HEK293 (cell line): ENCODE data around the gene TTC22.

Source experiments
- KLF10 ChIP-seq: fragments of 450-650 bp; IDR thresholded peaks from 2 replicates; pipeline ENCODE4 v1.5.1; 2018; ENCODE audit warnings: missing biosample characterization, mild to moderate bottlenecking, missing genetic modification characterization
- RBAK ChIP-seq: fragments of 450-650 bp; formaldehyde crosslinking; IDR thresholded peaks from 2 replicates; pipeline ENCODE4 v1.5.1; 2016; ENCODE audit warnings: missing biosample characterization, missing genetic modification characterization
- SP2 ChIP-seq: fragments of 450-650 bp; formaldehyde crosslinking; IDR thresholded peaks from 2 replicates; pipeline ENCODE4 v1.5.1; 2016; ENCODE audit warnings: missing biosample characterization, missing genetic modification characterization
- TRIM28 ChIP-seq: IDR thresholded peaks from 2 replicates; pipeline ENCODE4 v1.6.1; 2011; ENCODE audit warnings: low read length, control low read depth, borderline replicate concordance
- YY1 ChIP-seq: fragments of 450-650 bp; formaldehyde crosslinking; IDR thresholded peaks from 2 replicates; pipeline ENCODE4 v1.5.1; 2018; ENCODE audit warnings: missing biosample characterization, missing genetic modification characterization
- ZNF132 ChIP-seq: fragments of 450-650 bp; formaldehyde crosslinking; IDR thresholded peaks from 2 replicates; pipeline ENCODE4 v1.5.1; 2017; ENCODE audit warnings: missing biosample characterization, missing genetic modification characterization, borderline replicate concordance
- ZNF76 ChIP-seq: fragments of 450-650 bp; formaldehyde crosslinking; IDR thresholded peaks from 2 replicates; pipeline ENCODE4; 2016; ENCODE audit warnings: low read depth, missing biosample characterization, missing genetic modification characterization, borderline replicate concordance
- ZNF777 ChIP-seq: fragments of 450-650 bp; formaldehyde crosslinking; IDR thresholded peaks from 2 replicates; pipeline ENCODE4 v1.5.1; 2017; ENCODE audit warnings: missing biosample characterization, missing genetic modification characterization, borderline replicate concordance
- ZNF792 ChIP-seq: fragments of 450-650 bp; formaldehyde crosslinking; IDR thresholded peaks from 2 replicates; pipeline ENCODE4 v1.5.1; 2016; ENCODE audit warnings: missing biosample characterization, missing genetic modification characterization
- TF ChIP-seq, protein P1 (sequence below): fragments of 450-650 bp; formaldehyde crosslinking; IDR thresholded peaks from 2 replicates; pipeline ENCODE4 v1.5.1; 2016; ENCODE audit warnings: missing biosample characterization, missing genetic modification characterization
- TF ChIP-seq, protein P2 (sequence below): fragments of 450-650 bp; formaldehyde crosslinking; IDR thresholded peaks from 2 replicates; pipeline ENCODE4 v1.5.1; 2016; ENCODE audit warnings: missing biosample characterization, missing genetic modification characterization
- TF ChIP-seq, protein P3 (sequence below): fragments of 450-650 bp; formaldehyde crosslinking; IDR thresholded peaks from 2 replicates; pipeline ENCODE4 v1.5.1; 2016; ENCODE audit warnings: missing biosample characterization, missing genetic modification characterization
- TF ChIP-seq, protein P4 (sequence below): fragments of 450-650 bp; formaldehyde crosslinking; IDR thresholded peaks from 2 replicates; pipeline ENCODE4 v1.5.1; 2016; ENCODE audit warnings: missing biosample characterization, missing genetic modification characterization
- TF ChIP-seq, protein P5 (sequence below): sonication (generic); formaldehyde crosslinking; IDR thresholded peaks from 2 replicates; pipeline ENCODE4 v1.8.1; 2022; ENCODE audit warnings: mild to moderate bottlenecking, moderate library complexity, missing genetic modification reagents

DNA sequence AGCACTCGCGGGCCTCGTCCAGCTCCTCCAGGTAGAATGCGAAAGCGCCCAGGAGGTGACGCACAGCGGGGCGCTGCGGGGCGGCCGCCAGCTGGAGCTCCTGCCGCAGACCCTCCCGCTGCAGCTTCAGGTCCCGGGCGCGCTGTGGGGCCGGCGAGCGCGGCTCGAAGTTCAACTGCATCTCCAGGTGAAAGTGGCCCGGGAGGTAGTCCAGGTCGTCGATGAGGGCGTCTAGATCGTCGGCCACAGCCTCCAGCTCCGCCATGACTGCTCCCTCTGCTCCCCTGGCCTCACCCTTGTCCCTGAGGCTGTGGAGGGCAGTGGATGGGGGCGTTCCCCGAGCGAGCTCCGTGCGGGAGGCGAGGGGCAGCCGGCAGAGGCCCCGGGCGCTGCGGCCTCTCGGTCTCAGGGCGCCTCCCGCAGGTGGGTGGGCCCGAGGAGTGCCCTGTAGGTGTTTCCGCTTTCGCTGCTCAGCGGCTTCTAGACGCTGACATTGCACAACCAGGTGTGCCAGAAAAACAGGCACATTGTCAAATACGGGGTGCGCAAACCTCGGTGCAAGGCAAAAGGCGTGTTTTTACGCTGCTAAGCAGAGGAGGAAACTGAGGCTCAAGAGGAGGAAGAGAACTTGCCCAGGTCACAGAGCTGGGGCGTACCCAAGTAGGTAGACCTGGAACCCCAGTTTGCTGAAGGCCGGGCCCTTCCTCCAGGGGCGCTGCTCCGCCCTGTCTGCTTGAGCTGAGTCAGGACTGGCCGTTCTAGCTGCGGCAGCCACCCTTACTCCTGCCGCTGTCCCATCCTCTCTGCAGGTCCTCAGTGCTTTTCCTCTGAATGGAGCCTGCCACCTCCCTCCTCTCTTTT, at the start of gene TTC22:
- TF ChIP-seq, protein P1, sequence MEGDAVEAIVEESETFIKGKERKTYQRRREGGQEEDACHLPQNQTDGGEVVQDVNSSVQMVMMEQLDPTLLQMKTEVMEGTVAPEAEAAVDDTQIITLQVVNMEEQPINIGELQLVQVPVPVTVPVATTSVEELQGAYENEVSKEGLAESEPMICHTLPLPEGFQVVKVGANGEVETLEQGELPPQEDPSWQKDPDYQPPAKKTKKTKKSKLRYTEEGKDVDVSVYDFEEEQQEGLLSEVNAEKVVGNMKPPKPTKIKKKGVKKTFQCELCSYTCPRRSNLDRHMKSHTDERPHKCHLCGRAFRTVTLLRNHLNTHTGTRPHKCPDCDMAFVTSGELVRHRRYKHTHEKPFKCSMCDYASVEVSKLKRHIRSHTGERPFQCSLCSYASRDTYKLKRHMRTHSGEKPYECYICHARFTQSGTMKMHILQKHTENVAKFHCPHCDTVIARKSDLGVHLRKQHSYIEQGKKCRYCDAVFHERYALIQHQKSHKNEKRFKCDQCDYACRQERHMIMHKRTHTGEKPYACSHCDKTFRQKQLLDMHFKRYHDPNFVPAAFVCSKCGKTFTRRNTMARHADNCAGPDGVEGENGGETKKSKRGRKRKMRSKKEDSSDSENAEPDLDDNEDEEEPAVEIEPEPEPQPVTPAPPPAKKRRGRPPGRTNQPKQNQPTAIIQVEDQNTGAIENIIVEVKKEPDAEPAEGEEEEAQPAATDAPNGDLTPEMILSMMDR (tag by site-specific recombination), result no peak
- TF ChIP-seq KLF10, result no peak
- TF ChIP-seq, protein P2, sequence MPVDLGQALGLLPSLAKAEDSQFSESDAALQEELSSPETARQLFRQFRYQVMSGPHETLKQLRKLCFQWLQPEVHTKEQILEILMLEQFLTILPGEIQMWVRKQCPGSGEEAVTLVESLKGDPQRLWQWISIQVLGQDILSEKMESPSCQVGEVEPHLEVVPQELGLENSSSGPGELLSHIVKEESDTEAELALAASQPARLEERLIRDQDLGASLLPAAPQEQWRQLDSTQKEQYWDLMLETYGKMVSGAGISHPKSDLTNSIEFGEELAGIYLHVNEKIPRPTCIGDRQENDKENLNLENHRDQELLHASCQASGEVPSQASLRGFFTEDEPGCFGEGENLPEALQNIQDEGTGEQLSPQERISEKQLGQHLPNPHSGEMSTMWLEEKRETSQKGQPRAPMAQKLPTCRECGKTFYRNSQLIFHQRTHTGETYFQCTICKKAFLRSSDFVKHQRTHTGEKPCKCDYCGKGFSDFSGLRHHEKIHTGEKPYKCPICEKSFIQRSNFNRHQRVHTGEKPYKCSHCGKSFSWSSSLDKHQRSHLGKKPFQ, result no peak
- no peak for TF ChIP-seq SP2
- no peak for TF ChIP-seq TRIM28
- no peak for TF ChIP-seq ZNF777
- TF ChIP-seq YY1, result no peak
- TF ChIP-seq, protein P3, sequence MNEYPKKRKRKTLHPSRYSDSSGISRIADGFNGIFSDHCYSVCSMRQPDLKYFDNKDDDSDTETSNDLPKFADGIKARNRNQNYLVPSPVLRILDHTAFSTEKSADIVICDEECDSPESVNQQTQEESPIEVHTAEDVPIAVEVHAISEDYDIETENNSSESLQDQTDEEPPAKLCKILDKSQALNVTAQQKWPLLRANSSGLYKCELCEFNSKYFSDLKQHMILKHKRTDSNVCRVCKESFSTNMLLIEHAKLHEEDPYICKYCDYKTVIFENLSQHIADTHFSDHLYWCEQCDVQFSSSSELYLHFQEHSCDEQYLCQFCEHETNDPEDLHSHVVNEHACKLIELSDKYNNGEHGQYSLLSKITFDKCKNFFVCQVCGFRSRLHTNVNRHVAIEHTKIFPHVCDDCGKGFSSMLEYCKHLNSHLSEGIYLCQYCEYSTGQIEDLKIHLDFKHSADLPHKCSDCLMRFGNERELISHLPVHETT (tag by site-specific recombination), result no peak
- no peak for TF ChIP-seq ZNF792
- TF ChIP-seq ZNF76 (tag by site-specific recombination), result no peak
- no peak for TF ChIP-seq RBAK
- TF ChIP-seq, protein P4, sequence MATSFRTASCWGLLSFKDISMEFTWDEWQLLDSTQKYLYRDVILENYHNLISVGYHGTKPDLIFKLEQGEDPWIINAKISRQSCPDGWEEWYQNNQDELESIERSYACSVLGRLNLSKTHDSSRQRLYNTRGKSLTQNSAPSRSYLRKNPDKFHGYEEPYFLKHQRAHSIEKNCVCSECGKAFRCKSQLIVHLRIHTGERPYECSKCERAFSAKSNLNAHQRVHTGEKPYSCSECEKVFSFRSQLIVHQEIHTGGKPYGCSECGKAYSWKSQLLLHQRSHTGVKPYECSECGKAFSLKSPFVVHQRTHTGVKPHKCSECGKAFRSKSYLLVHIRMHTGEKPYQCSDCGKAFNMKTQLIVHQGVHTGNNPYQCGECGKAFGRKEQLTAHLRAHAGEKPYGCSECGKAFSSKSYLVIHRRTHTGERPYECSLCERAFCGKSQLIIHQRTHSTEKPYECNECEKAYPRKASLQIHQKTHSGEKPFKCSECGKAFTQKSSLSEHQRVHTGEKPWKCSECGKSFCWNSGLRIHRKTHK (tag by site-specific recombination), result no peak
- TF ChIP-seq, protein P5, sequence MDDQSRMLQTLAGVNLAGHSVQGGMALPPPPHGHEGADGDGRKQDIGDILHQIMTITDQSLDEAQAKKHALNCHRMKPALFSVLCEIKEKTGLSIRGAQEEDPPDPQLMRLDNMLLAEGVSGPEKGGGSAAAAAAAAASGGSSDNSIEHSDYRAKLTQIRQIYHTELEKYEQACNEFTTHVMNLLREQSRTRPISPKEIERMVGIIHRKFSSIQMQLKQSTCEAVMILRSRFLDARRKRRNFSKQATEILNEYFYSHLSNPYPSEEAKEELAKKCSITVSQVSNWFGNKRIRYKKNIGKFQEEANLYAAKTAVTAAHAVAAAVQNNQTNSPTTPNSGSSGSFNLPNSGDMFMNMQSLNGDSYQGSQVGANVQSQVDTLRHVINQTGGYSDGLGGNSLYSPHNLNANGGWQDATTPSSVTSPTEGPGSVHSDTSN (CRISPR knock-in tag), result no peak
- no peak for TF ChIP-seq ZNF132 (tag by site-specific recombination)
